HepG2 (cell line): ENCODE results near the gene CES2. TPM values are rescaled to one million over a fixed set of nuclear protein-coding genes. Genes with fewer than 3 reads are reported as not detected.

Source experiments
- BRD4 ChIP-seq: sonication (generic); formaldehyde crosslinking; IDR thresholded peaks from 2 replicates; pipeline ENCODE4 v1.4.0; 2020; ENCODE audit warnings: missing genetic modification reagents
- CREB1 ChIP-seq, 2 experiments: fragments of 450-650 bp in 1 of 2; IDR thresholded peaks; 2 replicates each; pipeline ENCODE4 v1.6.1; 2016 to 2017; ENCODE audit warnings: control low read depth in 1 of 2, mild to moderate bottlenecking in 1 of 2, missing compliant biosample characterization in 1 of 2, missing genetic modification characterization in 1 of 2
- HMGA1 ChIP-seq: sonication (generic); formaldehyde crosslinking; conservative IDR thresholded peaks from 2 replicates; pipeline ENCODE4 v1.4.0; 2020; ENCODE audit warnings: missing genetic modification reagents
- KLF12 ChIP-seq: sonication (generic); formaldehyde crosslinking; IDR thresholded peaks from 2 replicates; pipeline ENCODE4 v1.4.0; 2020; ENCODE audit warnings: missing genetic modification reagents, borderline replicate concordance
- MEIS2 ChIP-seq: sonication (generic); formaldehyde crosslinking; IDR thresholded peaks from 2 replicates; pipeline ENCODE4 v1.9.0; 2021; ENCODE audit warnings: mild to moderate bottlenecking, missing genetic modification reagents
- REPIN1 ChIP-seq: sonication (generic); formaldehyde crosslinking; IDR thresholded peaks from 2 replicates; pipeline ENCODE4 v1.8.0; 2022; ENCODE audit warnings: missing genetic modification reagents, low read depth, mild to moderate bottlenecking, borderline replicate concordance
- RXRB ChIP-seq: IDR thresholded peaks from 2 replicates; pipeline ENCODE4 v1.6.1; 2016; ENCODE audit warnings: borderline replicate concordance, missing genetic modification reagents, missing compliant biosample characterization
- ZNF101 ChIP-seq: sonication (generic); formaldehyde crosslinking; IDR thresholded peaks from 2 replicates; pipeline ENCODE4 v1.4.0; 2020; ENCODE audit warnings: mild to moderate bottlenecking, low read depth, missing genetic modification reagents, borderline replicate concordance
- ZNF264 ChIP-seq: sonication (generic); formaldehyde crosslinking; IDR thresholded peaks from 2 replicates; pipeline ENCODE4 v1.4.0; 2020; ENCODE audit warnings: missing genetic modification reagents
- ZNF431 ChIP-seq: sonication (generic); formaldehyde crosslinking; IDR thresholded peaks from 2 replicates; pipeline ENCODE4 v1.9.0; 2022; ENCODE audit warnings: missing genetic modification reagents, low read depth, mild to moderate bottlenecking, borderline replicate concordance
- ZNF670 ChIP-seq: sonication (generic); formaldehyde crosslinking; IDR thresholded peaks from 2 replicates; pipeline ENCODE4 v1.8.0; 2022; ENCODE audit warnings: mild to moderate bottlenecking, missing genetic modification reagents, borderline replicate concordance
- ZNF7 ChIP-seq: IDR thresholded peaks from 2 replicates; pipeline ENCODE4 v1.6.1; 2016; ENCODE audit warnings: missing biosample characterization, missing genetic modification reagents
- polyA plus RNA-seq, 8 experiments: library from polyadenylated mRNA; depleted of rRNA in 3 of 8; stranded (reverse) in 7 of 8; unstranded in 1 of 8; fragments of >200 nt; fragmentation: Illumina TruSeq in 4 of 8; extraction: Trizol in 4 of 8; gene quantifications; 2 replicates each; pipeline versions ENCODE4 v1.2.1 to v1.2.3, GENCODE V29; 2011 to 2016; ENCODE audit warnings: low read depth in 4 of 8, missing spikeins in 1 of 8, mixed read lengths in 1 of 8; ENCODE audit not compliant: insufficient read depth in 1 of 8
- total RNA-seq, 5 experiments: library from RNA; depleted of rRNA; stranded (reverse); fragments of >200 nt; fragmentation: Illumina TruSeq; extraction: Trizol; gene quantifications; 2 replicates each; pipeline ENCODE4 v1.2.3, GENCODE V29; 2016; ENCODE audit warnings: low read depth in 1 of 5
- TF ChIP-seq, protein P1 (sequence below), 2 experiments: sonication (generic) in 1 of 2; formaldehyde crosslinking in 1 of 2; IDR thresholded peaks; 2 replicates each; pipeline versions ENCODE4 v1.4.0 to v1.6.1; 2018 to 2020; ENCODE audit warnings: missing genetic modification reagents in 2 of 2, borderline replicate concordance in 1 of 2, low read depth in 1 of 2, mild to moderate bottlenecking in 1 of 2, missing biosample characterization in 1 of 2
- TF ChIP-seq, protein P2 (sequence below): sonication (generic); IDR thresholded peaks from 2 replicates; pipeline ENCODE4 v1.6.1; 2016; ENCODE audit warnings: low read depth, borderline replicate concordance
- TF ChIP-seq, protein P3 (sequence below): sonication (generic); formaldehyde crosslinking; IDR thresholded peaks from 2 replicates; pipeline ENCODE4 v1.8.0; 2023; ENCODE audit warnings: mild to moderate bottlenecking, missing genetic modification reagents
- TF ChIP-seq, protein P4 (sequence below): sonication (generic); formaldehyde crosslinking; IDR thresholded peaks from 2 replicates; pipeline ENCODE4 v1.4.0; 2020; ENCODE audit warnings: missing genetic modification reagents
- TF ChIP-seq, protein P5 (sequence below): IDR thresholded peaks from 2 replicates; pipeline ENCODE4 v1.6.1; 2018; ENCODE audit warnings: missing genetic modification reagents, mild to moderate bottlenecking, missing compliant biosample characterization

The CES2 gene
- total and polyA plus RNA-seq, 2 of the 13 experiments (the other 11 are each of a cell fraction or from before 2014, with no cell fraction given) = 50.6 to 63.8 TPM

DNA sequence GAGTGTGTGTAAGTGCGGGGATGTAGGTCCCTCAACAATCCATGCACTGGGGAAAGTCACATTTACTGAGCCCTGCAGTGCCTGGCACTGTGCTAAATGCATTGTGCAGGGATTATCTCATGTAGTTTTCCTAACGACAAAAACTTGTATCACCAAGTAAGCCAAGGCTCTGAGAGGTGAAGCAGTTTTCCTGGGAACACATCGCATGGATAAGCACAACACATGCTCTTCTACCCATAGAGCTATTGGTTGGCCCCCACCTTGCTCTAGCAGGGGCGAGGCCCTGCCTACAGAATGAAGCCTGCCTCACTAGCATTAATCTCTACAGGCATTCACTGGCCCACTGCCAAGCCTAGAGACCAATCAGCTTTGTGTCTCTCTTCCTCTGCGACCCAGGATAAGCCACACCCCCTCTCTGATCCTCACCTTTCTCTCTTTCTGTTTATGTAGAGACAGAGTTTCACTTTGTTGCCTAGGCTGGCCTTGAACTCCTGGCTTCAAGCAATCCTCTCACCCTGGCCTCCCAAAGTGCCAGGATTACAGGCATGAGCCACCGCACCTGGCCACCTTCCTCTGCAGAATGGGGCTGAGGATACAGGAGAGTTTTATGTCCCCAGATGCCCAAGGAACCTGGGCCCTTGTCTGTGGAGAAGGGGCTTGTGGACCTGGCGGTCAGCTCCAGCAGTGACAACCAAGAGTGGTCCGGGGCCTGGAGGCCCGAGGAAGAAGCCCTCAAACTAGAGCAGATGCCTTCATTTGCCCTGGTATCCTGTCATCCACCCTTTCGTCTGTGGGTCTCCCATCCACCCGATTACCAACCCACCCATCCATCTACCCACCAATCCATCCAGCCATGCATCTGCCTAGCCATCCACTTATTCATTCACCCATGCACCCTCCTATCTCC, 29.4 kb upstream of the CES2 start (continued):
- TF ChIP-seq, protein P1, sequence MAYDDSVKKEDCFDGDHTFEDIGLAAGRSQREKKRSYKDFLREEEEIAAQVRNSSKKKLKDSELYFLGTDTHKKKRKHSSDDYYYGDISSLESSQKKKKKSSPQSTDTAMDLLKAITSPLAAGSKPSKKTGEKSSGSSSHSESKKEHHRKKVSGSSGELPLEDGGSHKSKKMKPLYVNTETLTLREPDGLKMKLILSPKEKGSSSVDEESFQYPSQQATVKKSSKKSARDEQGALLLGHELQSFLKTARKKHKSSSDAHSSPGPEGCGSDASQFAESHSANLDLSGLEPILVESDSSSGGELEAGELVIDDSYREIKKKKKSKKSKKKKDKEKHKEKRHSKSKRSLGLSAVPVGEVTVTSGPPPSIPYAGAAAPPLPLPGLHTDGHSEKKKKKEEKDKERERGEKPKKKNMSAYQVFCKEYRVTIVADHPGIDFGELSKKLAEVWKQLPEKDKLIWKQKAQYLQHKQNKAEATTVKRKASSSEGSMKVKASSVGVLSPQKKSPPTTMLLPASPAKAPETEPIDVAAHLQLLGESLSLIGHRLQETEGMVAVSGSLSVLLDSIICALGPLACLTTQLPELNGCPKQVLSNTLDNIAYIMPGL (CRISPR knock-in tag; IDR thresholded peaks at IDR 0.05; ENCODE audit: borderline replicate concordance in 1 of 2, low read depth in 1 of 2) = peak in 1 of 2 experiments; percentile 5; a peak in 1 of 4 replicates
- TF ChIP-seq HMGA1 (CRISPR knock-in tag) (no peak), BRD4 (CRISPR knock-in tag) (no peak), KLF12 (CRISPR knock-in tag) (no peak; the same call in 1 of the 2 replicates), ZNF101 (no peak), ZNF431 (CRISPR knock-in tag) (0 out of 2 replicates have a peak, but pooled peaks have one; percentile 20), ZNF7 (CRISPR knock-in tag) (no peak), CREB1 (IDR thresholded peaks at IDR 0.05) (no peak), CREB1 (CRISPR knock-in tag; IDR thresholded peaks at IDR 0.05) (no peak), ZNF670 (CRISPR knock-in tag) (no peak), RXRB (CRISPR knock-in tag) (peak; percentile 93), ZNF264 (CRISPR knock-in tag) (peak; percentile 88), MEIS2 (CRISPR knock-in tag) (0 out of 2 replicates have a peak, but pooled peaks have one; percentile 67), REPIN1 (CRISPR knock-in tag) (peak; percentile 69)
- TF ChIP-seq, protein P2, sequence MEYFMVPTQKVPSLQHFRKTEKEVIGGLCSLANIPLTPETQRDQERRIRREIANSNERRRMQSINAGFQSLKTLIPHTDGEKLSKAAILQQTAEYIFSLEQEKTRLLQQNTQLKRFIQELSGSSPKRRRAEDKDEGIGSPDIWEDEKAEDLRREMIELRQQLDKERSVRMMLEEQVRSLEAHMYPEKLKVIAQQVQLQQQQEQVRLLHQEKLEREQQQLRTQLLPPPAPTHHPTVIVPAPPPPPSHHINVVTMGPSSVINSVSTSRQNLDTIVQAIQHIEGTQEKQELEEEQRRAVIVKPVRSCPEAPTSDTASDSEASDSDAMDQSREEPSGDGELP = 0 out of 2 replicates have a peak, but pooled peaks have one; percentile 53
- TF ChIP-seq, protein P3, sequence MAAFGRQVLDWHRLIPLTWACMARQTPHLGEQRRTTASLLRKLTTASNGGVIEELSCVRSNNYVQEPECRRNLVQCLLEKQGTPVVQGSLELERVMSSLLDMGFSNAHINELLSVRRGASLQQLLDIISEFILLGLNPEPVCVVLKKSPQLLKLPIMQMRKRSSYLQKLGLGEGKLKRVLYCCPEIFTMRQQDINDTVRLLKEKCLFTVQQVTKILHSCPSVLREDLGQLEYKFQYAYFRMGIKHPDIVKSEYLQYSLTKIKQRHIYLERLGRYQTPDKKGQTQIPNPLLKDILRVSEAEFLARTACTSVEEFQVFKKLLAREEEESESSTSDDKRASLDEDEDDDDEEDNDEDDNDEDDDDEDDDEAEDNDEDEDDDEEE (CRISPR knock-in tag) = no peak
- TF ChIP-seq, protein P4, sequence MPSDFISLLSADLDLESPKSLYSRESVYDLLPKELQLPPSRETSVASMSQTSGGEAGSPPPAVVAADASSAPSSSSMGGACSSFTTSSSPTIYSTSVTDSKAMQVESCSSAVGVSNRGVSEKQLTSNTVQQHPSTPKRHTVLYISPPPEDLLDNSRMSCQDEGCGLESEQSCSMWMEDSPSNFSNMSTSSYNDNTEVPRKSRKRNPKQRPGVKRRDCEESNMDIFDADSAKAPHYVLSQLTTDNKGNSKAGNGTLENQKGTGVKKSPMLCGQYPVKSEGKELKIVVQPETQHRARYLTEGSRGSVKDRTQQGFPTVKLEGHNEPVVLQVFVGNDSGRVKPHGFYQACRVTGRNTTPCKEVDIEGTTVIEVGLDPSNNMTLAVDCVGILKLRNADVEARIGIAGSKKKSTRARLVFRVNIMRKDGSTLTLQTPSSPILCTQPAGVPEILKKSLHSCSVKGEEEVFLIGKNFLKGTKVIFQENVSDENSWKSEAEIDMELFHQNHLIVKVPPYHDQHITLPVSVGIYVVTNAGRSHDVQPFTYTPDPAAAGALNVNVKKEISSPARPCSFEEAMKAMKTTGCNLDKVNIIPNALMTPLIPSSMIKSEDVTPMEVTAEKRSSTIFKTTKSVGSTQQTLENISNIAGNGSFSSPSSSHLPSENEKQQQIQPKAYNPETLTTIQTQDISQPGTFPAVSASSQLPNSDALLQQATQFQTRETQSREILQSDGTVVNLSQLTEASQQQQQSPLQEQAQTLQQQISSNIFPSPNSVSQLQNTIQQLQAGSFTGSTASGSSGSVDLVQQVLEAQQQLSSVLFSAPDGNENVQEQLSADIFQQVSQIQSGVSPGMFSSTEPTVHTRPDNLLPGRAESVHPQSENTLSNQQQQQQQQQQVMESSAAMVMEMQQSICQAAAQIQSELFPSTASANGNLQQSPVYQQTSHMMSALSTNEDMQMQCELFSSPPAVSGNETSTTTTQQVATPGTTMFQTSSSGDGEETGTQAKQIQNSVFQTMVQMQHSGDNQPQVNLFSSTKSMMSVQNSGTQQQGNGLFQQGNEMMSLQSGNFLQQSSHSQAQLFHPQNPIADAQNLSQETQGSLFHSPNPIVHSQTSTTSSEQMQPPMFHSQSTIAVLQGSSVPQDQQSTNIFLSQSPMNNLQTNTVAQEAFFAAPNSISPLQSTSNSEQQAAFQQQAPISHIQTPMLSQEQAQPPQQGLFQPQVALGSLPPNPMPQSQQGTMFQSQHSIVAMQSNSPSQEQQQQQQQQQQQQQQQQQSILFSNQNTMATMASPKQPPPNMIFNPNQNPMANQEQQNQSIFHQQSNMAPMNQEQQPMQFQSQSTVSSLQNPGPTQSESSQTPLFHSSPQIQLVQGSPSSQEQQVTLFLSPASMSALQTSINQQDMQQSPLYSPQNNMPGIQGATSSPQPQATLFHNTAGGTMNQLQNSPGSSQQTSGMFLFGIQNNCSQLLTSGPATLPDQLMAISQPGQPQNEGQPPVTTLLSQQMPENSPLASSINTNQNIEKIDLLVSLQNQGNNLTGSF (CRISPR knock-in tag) = 0 out of 2 replicates have a peak, but pooled peaks have one; percentile 49
- TF ChIP-seq, protein P5, sequence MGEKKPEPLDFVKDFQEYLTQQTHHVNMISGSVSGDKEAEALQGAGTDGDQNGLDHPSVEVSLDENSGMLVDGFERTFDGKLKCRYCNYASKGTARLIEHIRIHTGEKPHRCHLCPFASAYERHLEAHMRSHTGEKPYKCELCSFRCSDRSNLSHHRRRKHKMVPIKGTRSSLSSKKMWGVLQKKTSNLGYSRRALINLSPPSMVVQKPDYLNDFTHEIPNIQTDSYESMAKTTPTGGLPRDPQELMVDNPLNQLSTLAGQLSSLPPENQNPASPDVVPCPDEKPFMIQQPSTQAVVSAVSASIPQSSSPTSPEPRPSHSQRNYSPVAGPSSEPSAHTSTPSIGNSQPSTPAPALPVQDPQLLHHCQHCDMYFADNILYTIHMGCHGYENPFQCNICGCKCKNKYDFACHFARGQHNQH (CRISPR knock-in tag) = peak; percentile 74
